Activated naive CD4-positive, alpha-beta T cell treated with anti-CD3 and anti-CD28 coated beads, Interleukin-2, amount 10 ng/mL, durations not matched to agents 7 days and 5 days (primary cell): ENCODE measurements around the gene SECISBP2.
"Not testable (repeated sequence)": the region's sequence is repeated elsewhere in the genome, so short reads cannot be mapped to it uniquely, and the experiment has no call there.

ENCODE experiments used
- CTCF ChIA-PET: fragments of 350-600 bp; sonication (Branson Sonifier 250); formaldehyde crosslinking; loops from one replicate; lab custom pipeline; 2021; ENCODE audit warnings: antibody characterized with exemption; lab: Charles Lee
- DNase-seq: peaks from one replicate; pipeline ENCODE4 v3.0.0-alpha.2; 2020
- H3K27ac Mint-ChIP-seq: one replicate; pipeline ENCODE4 v1.8.0; 2021; ENCODE audit warnings: mild to moderate bottlenecking, moderate library complexity, mixed read lengths
- H3K27me3 Mint-ChIP-seq: one replicate; pipeline ENCODE4 v1.8.0; 2021; ENCODE audit warnings: mild to moderate bottlenecking, mixed read lengths
- H3K36me3 Mint-ChIP-seq: one replicate; pipeline ENCODE4 v1.8.0; 2021; ENCODE audit warnings: mixed read lengths
- H3K4me1 Mint-ChIP-seq: one replicate; pipeline ENCODE4 v1.8.0; 2021; ENCODE audit warnings: mixed read lengths
- H3K4me3 Mint-ChIP-seq: one replicate; pipeline ENCODE4 v1.8.0; 2021; ENCODE audit warnings: mild to moderate bottlenecking, moderate library complexity, mixed read lengths
- H3K9me3 Mint-ChIP-seq: one replicate; pipeline ENCODE4 v1.8.0; 2021; ENCODE audit warnings: mixed read lengths

SECISBP2 gene

DNA sequence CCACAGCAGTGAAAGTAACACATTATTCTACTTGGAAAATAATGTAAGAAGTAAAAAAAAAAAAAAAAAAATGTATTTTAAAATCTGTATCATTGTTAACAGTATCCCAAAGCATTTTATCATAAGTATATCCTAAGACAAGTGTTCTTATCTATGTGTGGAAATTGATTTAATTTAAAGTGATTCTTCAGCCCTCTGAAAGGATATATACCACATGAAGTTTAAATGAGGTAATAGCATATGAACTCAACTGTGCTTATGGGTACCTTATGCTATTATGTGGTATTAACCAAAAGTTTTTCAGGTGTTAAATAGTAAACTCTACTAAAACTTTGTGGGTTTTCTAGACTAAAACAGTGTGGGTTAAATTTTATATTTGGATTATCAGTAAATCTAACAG, 2.8 kb upstream of the SECISBP2 start:
- CTCF ChIA-PET = no interaction called here
- no peak for DNase-seq
- H3K27ac Mint-ChIP-seq = peak overlapping the region; percentile 99
- peaks cover 70% of the 10 kb centered on the region for H3K4me1 Mint-ChIP-seq
- peaks cover 64% of the 10 kb centered on the region for H3K36me3 Mint-ChIP-seq
- no peaks in the 10 kb centered on the region for H3K27me3 Mint-ChIP-seq
- no peak overlapping the region for H3K4me3 Mint-ChIP-seq
- no peaks in the 10 kb centered on the region for H3K9me3 Mint-ChIP-seq

DNA sequence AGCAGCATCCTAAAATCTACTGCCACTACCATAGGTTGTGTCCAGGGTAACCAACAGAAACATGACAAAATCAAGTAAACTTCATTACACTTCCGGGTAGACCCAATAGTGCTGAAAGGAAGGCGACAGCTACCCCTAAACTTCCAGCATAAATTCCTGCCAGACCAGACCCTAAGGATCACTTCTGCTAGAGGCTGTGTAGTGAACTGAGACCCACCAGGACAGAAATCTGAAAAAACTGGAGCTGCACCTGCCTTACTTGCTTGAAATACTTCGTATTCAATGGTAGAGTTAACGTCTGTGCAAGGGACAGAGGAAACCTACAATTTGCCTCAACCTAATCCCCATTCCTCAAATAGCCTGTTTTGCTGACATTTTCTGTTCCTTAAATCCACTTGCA, 1.0 kb upstream of the SECISBP2 start:
- no peaks in the 10 kb centered on the region for H3K27me3 Mint-ChIP-seq
- H3K4me3 Mint-ChIP-seq = peak overlapping the region; percentile 87
- peaks cover 86% of the 10 kb centered on the region for H3K4me1 Mint-ChIP-seq
- peak overlapping the region; percentile 99 for H3K27ac Mint-ChIP-seq
- peaks cover 74% of the 10 kb centered on the region for H3K36me3 Mint-ChIP-seq
- H3K9me3 Mint-ChIP-seq = no peaks in the 10 kb centered on the region
- DNase-seq = no peak
- CTCF ChIA-PET = no interaction called here

DNA sequence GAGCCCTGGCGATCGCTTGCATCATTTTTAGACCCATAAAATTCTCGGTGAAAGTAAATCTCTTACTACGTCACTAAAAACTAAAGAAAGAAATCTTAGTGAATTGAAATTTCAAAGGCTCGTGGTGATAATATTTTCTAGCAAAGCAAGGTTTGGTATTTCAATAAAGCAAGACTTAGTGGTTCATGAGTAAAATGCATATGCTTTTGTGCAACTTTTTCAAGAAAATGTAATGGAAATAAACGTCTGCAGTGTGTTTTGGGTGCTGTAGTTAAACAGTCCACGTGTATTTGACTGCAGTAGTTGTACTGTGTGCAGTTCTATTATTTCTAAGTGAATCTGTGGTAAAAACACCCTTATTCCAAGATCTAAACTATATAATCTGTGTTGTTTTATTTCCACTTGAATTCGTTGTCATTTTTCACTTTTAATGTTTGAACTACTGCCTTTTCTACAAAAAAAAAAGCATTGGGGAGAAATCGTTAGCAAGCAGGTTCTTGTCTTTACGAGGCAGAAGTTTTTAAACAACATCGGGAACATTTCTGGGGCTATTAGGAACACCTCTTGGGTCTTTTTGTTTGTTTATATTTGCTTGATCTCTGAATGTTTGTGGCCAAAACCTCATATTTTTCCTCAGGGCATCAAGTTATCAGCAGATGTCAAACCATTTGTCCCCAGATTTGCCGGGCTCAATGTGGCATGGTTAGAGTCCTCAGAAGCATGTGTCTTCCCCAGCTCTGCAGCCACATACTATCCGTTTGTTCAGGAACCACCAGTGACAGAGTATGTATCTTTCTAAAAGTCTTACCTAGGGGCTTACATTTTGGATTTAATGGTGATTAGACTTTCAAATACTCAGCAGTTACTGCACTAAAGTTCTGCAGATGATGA, 960 bp downstream of the SECISBP2 start:
- Mint-ChIP-seq H3K9me3 (no peaks in the 10 kb centered on the region), H3K4me3 (peak overlapping the region; percentile 87), H3K27ac (peak overlapping the region; percentile 99), H3K27me3 (no peaks in the 10 kb centered on the region), H3K4me1 (peaks cover 79% of the 10 kb centered on the region), H3K36me3 (peaks cover 61% of the 10 kb centered on the region)
- DNase-seq = peak; percentile 30
- CTCF ChIA-PET = interaction anchor here (0.7 to 1.5 kb wide), 3 partner anchors 204 to 230 kb away, joined by 3 to 5 read pairs (median 3); no protein-coding TSS in a partner anchor

DNA sequence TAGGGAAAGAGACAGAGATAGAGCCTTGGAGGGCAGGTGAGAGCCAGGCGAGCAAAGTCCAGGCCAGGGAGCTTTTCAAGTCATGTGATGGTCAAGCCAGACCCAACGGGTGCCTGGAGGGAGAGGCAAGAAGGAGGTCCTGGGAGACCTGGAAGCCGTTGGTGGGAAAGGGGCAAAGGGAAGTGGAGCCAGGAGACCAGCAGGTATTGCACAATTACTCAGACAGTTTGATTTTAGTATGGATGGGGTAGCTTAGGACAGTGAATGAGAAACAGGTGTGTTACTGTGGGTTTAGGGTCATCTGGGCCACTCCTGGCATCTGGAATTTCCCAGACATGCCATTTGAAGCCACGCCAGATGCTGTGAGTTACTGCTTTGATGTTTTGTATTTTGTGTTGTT, 5.1 kb downstream of the SECISBP2 start:
- H3K27me3 Mint-ChIP-seq = no peaks in the 10 kb centered on the region
- CTCF ChIA-PET = interaction anchor here (0.6 to 0.7 kb wide), 2 partner anchors 226 to 262 kb away, joined by 3 read pairs; no protein-coding TSS in a partner anchor
- peak overlapping the region; percentile 47 for H3K27ac Mint-ChIP-seq
- H3K36me3 Mint-ChIP-seq = peaks cover 28% of the 10 kb centered on the region
- H3K4me1 Mint-ChIP-seq = peaks cover 44% of the 10 kb centered on the region
- no peak for DNase-seq
- no peaks in the 10 kb centered on the region for H3K9me3 Mint-ChIP-seq
- no peak overlapping the region for H3K4me3 Mint-ChIP-seq

DNA sequence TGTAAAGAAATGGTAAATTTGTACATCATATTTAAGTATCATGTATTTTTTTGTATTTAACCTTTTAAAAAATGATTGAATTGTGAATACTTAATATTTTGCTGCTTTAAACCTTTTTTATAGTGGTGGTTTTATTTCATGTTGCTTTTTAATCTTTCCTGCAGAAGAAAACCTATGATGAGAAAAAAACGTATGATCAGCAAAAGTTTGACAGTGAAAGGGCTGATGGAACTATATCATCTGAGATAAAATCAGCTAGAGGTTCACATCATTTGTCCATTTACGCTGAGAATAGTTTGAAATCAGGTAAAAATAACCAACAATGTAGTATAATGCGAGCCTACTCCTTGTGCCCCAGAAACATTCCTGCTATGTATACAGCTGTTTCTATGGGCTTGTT, 7.4 kb downstream of the SECISBP2 start:
- Mint-ChIP-seq H3K9me3 (no peaks in the 10 kb centered on the region), H3K4me1 (peaks cover 27% of the 10 kb centered on the region), H3K36me3 (peaks cover 35% of the 10 kb centered on the region), H3K27ac (no peak overlapping the region), H3K27me3 (no peaks in the 10 kb centered on the region), H3K4me3 (no peak overlapping the region)
- CTCF ChIA-PET = interaction anchor here (1.8 kb wide), 1 partner anchor 223 kb away, joined by 8 read pairs; no protein-coding TSS in a partner anchor
- DNase-seq = no peak

DNA sequence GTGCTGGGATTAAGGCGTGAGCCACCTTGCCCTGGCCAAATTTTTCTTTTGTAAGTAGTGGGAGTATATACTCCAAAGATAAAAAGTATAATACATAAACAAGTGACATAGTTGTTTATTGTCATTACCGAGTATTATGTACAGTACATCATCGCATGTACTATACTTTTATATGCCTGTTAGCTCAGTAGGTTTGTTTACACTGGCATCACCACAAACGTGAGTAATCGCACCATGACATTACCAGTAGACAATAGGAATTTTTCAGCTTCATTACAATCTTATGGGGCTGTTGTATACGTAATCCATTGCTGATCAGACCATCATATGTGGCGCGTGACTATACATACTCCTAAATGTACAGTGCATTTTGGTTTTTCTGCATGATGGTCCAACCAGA, 9.8 kb downstream of the SECISBP2 start:
- CTCF ChIA-PET = no interaction called here

DNA sequence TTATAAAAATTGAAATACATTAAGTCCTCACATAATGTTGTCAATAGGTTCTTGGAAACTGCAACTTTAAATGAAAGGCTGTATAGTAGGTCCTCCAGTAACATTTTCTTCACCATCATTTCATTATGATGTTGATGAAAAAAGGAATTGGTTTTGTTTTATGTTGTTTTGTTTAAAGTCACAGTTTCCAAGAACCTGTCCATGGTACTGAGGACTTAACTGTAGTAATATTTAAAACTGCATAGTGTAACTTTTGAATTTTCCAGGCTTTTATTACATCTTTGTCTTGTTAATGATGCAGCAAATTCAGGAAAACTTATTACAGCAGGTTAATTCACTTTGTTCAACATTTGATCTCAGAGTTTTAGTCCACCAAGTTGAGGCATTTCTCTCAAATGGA, 11.6 kb downstream of the SECISBP2 start:
- DNase-seq = no peak
- H3K27ac Mint-ChIP-seq = no peak overlapping the region
- CTCF ChIA-PET = no interaction called here
- H3K4me1 Mint-ChIP-seq = no peaks in the 10 kb centered on the region
- H3K4me3 Mint-ChIP-seq = no peak overlapping the region
- peaks cover 45% of the 10 kb centered on the region for H3K36me3 Mint-ChIP-seq
- no peaks in the 10 kb centered on the region for H3K27me3 Mint-ChIP-seq
- no peaks in the 10 kb centered on the region for H3K9me3 Mint-ChIP-seq

More for the DNA sequence above, 9.8 kb downstream of the SECISBP2 start:
- H3K27ac Mint-ChIP-seq = no peak overlapping the region
- H3K27me3 Mint-ChIP-seq = no peaks in the 10 kb centered on the region
- no peak overlapping the region for H3K4me3 Mint-ChIP-seq
- H3K4me1 Mint-ChIP-seq = peaks cover 5% of the 10 kb centered on the region
- no peaks in the 10 kb centered on the region for H3K9me3 Mint-ChIP-seq
- DNase-seq = no peak
- peaks cover 33% of the 10 kb centered on the region for H3K36me3 Mint-ChIP-seq

DNA sequence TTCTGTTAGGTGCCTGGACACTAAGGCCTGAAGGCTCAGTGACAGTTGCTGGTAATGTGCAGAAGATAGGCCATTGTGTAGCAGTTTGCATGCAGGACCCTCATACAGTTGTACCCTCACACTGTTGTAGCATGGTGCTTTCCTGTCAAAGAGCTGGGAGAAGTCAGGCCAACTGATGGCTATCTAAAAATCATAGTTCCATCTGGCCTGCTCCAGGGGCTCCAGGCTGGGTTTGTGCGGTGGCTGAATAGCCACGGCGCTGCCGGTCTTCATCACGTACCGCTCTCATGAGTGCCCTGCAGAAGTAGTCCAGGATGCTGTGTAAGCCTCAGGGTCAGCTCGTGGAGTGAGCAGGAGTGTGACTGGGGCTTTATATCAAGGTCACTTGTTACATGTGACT, 12.2 kb downstream of the SECISBP2 start:
- Mint-ChIP-seq H3K27me3 (no peaks in the 10 kb centered on the region), H3K27ac (no peak overlapping the region), H3K4me1 (no peaks in the 10 kb centered on the region), H3K36me3 (peaks cover 48% of the 10 kb centered on the region), H3K9me3 (no peaks in the 10 kb centered on the region), H3K4me3 (no peak overlapping the region)
- DNase-seq = no peak
- CTCF ChIA-PET = no interaction called here

DNA sequence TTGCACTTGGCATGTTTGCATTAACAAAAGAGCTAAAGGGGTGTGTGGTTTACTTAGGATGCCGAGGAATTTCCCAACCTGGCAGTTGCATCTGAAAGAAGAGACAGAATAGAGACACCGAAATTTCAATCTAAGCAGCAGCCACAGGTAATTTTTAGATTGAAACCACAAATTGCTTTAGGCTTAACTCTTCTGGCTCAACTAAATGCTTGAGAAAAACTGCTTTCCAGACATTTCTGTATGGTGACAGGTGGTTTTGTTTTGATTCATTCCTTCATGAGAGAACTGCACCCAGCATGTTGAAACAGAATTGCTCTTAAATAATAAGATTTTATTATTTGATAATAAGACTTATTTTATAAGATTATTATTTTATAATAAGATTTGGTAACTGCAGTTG, 21.5 kb downstream of the SECISBP2 start:
- no peak overlapping the region for H3K4me3 Mint-ChIP-seq
- no peak for DNase-seq
- no peaks in the 10 kb centered on the region for H3K9me3 Mint-ChIP-seq
- H3K27ac Mint-ChIP-seq = no peak overlapping the region
- CTCF ChIA-PET = no interaction called here
- H3K4me1 Mint-ChIP-seq = no peaks in the 10 kb centered on the region
- H3K36me3 Mint-ChIP-seq = peaks cover 79% of the 10 kb centered on the region
- H3K27me3 Mint-ChIP-seq = no peaks in the 10 kb centered on the region

DNA sequence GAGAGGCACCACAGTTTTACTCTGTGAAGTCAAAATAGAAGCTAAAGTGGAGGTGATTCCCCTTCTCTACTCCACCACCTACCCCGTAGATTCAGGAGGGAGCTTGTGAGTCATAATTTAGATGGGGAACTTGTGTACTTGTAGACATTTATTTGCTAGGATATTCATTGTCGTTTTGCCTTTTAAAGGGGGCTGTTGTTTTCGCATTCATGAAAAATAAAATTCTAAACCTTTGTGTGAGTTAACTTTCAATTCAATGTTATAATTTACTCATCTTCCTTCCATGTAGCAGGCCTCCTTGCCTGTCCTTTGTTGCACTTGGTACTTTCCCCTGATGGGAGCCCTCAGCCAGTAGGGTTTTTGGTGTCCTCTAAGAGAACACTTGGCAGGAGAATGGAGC, 22.0 kb downstream of the SECISBP2 start:
- Mint-ChIP-seq H3K27ac (no peak overlapping the region), H3K36me3 (peaks cover 80% of the 10 kb centered on the region), H3K27me3 (no peaks in the 10 kb centered on the region), H3K9me3 (no peaks in the 10 kb centered on the region), H3K4me1 (no peaks in the 10 kb centered on the region), H3K4me3 (no peak overlapping the region)
- no peak for DNase-seq
- CTCF ChIA-PET = no interaction called here

DNA sequence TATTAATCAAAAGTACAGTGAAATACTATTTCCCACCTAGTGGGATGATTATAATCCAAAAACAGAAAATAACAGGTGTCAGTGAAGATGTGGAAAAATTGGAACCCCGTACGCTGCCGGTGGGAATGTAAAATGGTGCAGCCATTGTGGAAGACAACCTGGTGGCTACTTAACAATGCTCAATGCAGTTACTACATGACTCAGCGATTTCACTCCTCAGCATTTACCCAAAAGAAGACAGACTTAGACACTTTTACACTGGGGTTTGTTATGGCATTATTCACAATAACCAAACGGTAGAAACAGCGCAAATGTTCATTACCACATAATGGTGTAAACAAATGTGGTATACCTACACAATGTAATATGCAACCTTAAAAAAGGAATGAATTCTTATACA, 23.9 kb downstream of the SECISBP2 start:
- no peaks in the 10 kb centered on the region for H3K4me1 Mint-ChIP-seq
- H3K4me3 Mint-ChIP-seq = no peak overlapping the region
- CTCF ChIA-PET = no interaction called here
- H3K27me3 Mint-ChIP-seq = no peaks in the 10 kb centered on the region
- H3K27ac Mint-ChIP-seq = no peak overlapping the region
- no peaks in the 10 kb centered on the region for H3K9me3 Mint-ChIP-seq
- H3K36me3 Mint-ChIP-seq = peaks cover 89% of the 10 kb centered on the region
- no peak for DNase-seq

DNA sequence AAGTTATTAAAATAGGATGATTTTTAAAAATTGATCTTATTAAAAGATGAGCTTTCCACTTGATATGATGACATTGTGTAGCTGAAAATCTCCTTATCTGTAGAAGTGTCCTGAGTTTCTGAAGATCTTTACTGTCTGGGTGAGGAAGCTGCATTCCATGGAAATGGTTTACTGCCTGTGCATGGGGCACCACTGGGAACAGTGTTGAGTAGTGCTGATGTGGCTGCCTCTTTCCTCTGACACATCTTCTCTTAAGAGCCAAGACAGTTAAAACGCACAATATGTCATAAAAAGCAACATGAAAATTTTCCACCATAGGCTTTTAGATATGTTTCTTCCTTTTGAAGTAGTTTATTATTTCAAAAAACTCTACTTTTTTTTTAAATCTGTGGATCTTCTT, 24.6 kb downstream of the SECISBP2 start:
- no peaks in the 10 kb centered on the region for H3K27me3 Mint-ChIP-seq
- H3K27ac Mint-ChIP-seq = no peak overlapping the region
- peaks cover 84% of the 10 kb centered on the region for H3K36me3 Mint-ChIP-seq
- DNase-seq = no peak
- H3K9me3 Mint-ChIP-seq = no peaks in the 10 kb centered on the region
- no peak overlapping the region for H3K4me3 Mint-ChIP-seq
- CTCF ChIA-PET = no interaction called here
- H3K4me1 Mint-ChIP-seq = no peaks in the 10 kb centered on the region

DNA sequence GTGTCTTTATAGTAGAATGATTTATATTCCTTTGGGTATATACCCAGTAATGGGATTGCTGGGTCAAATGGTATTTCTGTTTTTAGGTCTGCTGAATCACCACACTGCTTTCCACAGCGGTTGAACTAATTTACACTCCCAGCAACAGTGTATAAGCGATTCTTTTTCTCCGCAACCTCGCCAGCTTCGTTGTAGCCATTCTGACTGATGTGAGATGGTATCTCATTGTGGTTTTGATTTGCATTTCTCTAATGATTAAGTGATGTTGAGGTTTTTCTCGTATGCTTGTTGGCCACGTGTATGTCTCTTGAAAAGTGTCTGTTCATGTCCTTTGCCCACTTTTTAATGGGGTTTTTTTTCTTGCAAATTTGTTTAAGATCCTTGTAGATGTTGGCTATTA, 25.5 kb downstream of the SECISBP2 start:
- H3K4me3 Mint-ChIP-seq, H3K27ac Mint-ChIP-seq, H3K4me1 Mint-ChIP-seq, H3K9me3 Mint-ChIP-seq, DNase-seq, H3K27me3 Mint-ChIP-seq, CTCF ChIA-PET: not testable (repeated sequence)
- peaks cover 85% of the 10 kb centered on the region for H3K36me3 Mint-ChIP-seq

DNA sequence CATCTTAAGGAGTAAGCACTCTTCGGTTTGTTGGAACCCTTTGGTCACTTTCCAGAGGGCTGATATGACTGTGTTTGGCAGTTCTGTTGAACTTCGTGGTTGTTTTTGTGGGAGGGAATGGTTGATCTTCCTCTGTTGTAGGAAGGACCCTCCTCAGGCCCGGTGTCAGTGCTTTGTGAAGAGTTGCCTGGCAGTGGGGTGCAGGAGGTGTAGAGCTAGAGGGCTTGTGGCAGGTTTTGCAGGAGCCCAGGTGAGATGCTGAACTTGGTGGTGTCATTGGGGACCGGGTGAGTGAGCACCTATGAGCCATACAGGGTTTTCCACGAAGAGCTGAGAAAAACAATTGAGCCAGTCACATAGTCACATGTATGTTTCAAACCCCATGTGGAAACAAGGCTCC, 27.2 kb downstream of the SECISBP2 start:
- no peaks in the 10 kb centered on the region for H3K4me1 Mint-ChIP-seq
- H3K4me3 Mint-ChIP-seq = no peak overlapping the region
- H3K27ac Mint-ChIP-seq = no peak overlapping the region
- DNase-seq = no peak
- CTCF ChIA-PET = no interaction called here
- H3K27me3 Mint-ChIP-seq = no peaks in the 10 kb centered on the region
- H3K9me3 Mint-ChIP-seq = no peaks in the 10 kb centered on the region
- peaks cover 87% of the 10 kb centered on the region for H3K36me3 Mint-ChIP-seq

DNA sequence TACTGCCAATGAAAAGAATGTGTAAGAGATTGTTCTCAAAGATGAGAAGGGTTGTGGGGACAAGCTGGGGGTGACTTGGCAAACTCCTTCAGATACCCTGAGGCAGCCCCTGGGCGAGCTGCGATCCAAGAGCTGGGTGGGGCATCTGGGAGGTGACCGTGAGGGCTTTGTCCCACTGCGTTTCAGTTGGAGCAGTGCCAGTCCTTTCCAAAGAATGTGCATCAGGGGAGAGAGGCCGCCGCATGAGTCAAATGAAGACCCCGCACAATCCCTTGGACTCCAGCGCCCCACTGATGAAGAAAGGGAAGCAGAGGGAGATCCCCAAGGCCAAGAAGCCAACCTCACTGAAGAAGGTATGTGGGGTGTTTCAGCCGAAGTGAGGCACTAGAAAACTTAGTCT, 28.4 kb downstream of the SECISBP2 start:
- Mint-ChIP-seq H3K4me3 (no peak overlapping the region), H3K36me3 (peaks cover 86% of the 10 kb centered on the region), H3K9me3 (no peaks in the 10 kb centered on the region), H3K27ac (no peak overlapping the region), H3K27me3 (no peaks in the 10 kb centered on the region), H3K4me1 (no peaks in the 10 kb centered on the region)
- CTCF ChIA-PET = no interaction called here
- no peak for DNase-seq
